HG03520 (cell line): ENCODE results near the gene FOXK1.
A peak's percentile ranks its signal among the peaks of the same experiment; 100 is the strongest.

Source experiments
- ATAC-seq: cut with Tn5 transposase; IDR thresholded peaks from one replicate; pipeline ENCODE4 v1.9.1; 2021; ENCODE audit warnings: mild to moderate bottlenecking, moderate library complexity; ENCODE audit not compliant: unreplicated experiment

The FOXK1 gene

DNA sequence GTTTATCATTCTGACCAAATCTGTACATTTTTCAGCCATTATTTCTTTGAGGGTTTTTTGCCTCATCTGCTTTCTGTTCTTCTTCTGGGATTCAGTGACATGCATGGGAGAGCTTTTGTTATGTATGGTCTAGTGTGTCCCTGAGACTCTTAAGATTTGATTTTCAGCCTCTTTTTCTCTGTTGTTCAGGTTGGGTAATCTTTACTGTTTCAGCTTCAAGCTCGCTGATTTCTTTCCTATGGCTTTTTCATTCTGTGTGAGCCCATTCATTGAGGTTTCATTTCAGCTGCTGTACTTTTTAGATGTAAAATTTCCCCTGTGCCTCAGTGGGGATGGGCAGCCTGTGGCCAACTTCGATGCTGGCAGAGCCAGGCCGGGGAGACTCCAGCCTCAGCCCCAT, 38.1 kb downstream of the FOXK1 start:
- ATAC-seq, result no peak

DNA sequence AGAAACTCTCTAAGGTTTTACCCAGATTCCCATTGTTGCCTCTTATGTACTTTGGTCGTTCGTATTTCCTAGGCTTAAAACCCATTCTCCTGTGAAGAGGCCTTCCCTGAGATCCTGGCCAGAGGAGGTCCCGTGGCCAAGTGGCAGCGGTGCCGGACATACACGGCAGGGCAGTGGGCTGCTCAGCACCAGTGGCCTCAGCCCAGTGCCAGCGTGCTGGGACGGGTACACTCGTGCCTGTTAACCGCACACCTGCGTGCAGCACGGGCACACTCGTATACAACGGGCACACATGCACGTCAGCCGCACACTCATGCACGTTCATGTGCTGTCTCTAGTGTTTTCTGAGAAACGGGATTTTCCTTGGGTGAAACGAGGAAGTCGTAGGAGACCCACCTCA, 40.2 kb downstream of the FOXK1 start:
- no peak for ATAC-seq

DNA sequence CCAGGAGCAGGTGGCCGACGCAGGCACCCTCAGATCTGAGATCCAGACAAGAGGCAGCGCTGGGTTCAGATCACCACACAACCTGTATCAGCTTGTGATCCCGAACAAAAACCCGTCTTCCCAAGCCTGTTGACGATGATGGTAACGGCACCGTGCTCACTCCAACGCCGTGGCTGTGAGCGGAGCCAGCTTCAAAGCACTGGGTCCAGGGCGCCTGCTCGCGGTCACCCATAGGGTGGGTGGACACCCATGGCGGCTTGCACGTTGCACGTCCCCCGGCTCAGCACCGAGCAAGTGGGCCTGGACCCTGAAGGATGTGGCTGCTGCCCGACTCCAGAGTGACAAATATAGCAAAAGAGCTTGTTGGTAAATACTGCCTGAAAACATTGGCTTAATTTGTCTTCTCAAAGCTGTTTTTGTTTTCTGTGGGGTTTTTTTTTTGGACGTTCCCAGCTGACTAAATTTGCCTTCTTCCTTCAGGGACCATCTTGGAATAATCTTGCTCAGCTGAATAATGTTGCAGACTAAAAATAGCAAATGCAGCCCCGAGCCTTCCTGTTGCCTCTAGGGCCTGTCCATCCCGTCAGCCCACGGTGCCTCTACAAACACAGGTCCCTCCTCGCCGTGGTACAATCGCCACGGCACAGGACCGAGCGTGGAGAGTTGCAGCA, 41.0 kb downstream of the FOXK1 start:
- ATAC-seq, result no peak

DNA sequence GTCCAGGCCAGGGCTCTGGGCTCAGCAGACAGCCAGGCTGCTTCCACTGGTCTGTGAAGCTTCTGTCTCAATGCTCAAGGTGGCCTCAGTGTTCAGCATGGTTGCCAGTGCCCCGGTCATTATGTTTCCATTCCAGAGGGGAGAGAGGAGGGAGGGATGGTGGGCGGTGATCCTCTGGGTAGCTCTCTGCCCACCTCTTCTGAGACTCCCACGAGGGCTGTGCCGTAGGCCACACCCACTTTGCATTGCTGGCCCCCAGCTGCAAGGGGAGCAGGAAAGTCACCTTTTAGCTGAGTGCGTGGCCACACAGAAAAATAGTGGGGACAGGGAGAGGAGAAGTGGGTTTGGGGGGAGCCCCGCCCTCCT, 42.5 kb downstream of the FOXK1 start:
- peak; percentile 19 for ATAC-seq

DNA sequence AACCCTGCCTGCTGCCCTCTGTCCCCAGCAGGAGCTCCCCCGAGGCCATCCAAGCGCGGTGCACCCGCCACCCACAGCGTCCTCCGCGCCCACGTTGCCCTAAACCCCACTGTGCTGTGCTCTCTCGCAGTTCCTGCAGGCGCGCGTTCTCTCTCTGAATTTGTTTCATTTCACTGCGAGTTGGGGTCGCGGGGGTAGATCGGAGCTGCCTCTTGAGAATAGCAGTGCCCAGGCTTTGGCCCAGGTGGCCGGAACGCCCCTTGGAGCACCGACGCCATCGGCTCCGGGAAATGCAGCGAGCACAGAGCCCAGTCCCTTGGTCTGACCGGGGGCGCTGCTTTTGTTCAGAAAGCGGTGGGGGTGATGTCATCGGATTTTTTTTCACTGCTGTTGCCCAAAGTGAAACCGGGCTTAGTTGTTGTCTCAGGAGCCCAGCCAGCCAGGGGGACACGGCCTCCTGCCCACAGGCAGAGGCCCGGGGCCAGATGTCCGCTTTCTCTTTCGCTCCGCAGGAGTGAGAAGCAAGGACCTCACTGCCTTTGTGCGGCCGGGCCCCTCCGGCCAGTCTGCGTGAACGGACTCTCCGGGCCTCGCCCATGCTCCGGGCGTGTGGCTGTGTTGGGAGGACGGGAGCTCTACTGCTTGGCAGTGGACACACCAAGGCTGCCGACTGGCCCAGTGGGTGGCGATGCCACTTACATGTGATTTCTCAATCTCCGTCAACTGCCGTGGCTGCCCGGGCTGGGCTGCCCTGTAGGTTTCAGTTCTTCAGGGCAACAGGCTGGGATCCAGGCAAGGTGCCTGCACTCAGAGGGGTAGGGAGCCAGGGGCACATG, 43.1 kb downstream of the FOXK1 start:
- peak; percentile 79 for ATAC-seq

DNA sequence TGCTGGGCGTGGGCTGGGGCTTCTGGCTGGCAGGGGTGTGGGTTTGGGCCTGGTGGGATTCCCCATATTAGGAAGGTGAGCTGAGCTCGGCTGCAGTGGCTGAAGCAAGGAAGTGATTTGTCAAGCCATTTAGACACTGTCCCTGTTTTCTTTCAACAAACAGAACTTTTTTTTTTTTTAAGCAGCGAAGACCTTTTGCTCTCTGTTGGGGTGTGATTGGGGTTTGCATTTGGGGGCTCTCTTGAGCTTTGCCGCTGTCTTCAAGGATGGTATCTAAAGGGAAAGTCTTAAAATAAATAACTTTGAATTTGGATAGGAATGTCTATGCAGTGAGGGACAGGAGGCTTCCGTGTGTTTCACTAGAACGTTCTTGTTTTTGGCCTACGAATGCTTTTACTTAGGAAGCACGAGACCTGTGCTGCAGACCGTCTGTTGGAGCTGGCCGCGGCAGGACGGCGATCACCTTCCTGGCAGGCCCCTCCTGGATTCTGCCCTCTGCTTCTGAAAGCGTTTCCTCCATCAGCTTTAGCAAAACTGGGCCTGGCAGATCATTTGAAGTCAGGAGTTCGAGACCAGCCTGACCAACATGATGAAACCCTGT, 43.9 kb downstream of the FOXK1 start:
- ATAC-seq, result no peak

DNA sequence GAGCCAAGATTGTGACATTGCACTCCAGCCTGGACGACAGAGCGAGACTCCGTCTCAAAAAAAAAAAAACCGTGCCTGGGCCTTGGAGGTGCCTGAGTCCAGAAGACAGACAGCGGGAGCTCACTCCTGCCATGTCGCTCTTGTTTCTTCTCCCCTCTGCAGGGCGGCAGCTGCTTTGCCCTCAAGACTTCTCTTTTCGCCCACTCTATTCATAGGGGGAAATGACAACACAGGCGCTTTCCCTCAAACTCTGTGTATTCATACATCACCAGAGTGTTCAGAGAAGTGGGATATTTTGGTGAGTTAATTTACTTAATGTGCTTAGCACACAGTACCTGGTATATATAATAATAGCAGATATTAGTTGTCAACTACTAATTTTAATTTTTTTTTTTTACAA, 44.5 kb downstream of the FOXK1 start:
- ATAC-seq, result no peak

DNA sequence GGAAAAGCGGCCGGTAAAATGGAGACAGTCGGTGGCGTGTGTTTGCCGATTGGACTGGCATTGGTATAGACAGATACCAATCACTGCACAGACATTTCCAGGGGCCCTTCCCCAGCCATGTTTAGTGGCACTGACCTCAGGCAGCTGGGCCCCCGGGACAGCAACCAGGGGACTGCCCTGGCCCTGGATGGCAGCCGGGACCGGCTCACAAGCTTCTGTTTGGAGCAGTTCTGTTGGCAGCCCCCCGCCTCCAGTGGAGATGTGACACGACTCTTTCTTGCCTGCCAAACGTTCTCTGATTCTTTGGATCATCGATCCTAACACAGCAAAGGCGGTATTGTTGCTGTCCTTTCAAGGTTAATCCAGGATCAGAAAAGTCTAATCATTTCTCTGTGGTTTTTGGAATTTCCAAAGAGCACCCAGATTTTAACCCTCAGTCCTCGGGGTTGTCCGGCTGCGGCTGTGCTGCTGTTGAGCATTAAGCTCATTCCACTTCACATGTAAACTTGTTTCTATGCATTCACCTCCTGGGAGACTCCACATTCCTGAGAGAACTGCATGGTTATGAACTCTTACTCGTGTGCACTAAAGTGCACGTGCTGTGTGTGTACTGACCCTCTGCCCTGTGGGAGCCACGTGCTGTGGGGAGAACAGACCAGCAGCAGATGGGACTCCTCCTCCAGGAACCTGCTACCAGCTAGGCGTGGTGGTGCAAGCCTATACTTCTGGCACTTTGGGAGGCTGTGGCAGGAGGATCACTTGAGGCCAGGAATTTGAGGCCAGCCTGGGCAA, 46.0 kb downstream of the FOXK1 start:
- ATAC-seq, result no peak

DNA sequence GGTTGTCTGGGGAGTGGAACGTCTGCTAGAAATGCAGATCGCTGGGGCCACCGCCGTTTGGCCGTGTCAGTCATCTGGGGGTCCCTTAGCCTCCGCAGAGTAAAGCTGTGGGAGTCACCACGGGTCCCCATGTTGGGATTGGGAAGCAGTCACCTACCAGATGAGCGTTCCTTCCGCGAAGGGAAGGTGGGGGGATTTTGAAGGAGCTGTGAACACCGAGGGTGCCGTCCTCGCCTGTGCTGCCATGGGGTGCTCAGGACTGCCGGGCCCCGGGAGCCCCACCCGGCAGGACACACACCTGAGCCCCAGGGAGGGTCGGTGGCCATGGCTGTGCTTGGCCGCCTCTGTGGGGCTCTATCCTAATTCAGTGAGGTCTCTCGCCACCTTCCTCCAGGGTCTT, 47.2 kb downstream of the FOXK1 start:
- no peak for ATAC-seq

DNA sequence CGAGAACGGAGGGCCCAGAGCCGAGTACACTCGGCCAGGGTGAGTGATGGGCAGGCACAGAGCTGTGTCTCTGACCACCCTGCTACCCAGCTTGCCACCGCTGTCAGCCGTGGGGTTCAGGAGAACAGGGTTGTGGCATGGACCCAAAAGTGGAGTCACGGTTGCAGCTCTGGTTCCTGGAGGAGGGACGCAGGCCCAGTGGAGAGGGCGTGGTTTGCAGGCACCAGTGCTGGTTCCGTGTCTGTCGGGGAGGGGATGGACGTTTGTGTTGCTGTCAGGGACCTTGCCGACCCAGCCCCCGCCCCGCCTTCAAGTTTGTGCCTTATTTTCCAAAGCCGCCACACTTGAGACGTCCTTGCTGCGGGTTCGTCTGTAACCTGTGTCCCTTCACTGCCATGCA, 48.2 kb downstream of the FOXK1 start:
- no peak for ATAC-seq

DNA sequence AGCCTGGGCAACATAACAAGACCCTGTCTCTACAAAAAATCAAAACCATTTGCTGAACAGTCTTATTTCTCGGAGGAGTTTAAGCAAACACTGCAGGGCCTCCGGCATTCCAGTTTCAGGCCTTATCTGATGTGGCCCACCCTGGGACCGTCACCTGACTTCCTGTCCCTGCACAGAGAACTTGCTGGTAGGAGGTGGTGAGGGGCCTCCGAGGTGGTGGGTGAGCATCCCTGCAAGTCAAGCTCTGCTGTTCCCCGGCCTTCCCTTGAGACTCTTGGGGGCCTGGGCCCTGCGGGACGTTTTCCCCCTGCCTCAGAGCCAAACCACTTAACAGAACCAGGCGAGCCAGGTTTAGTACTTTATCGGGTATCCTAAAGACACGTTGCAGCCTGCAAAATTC, 48.9 kb downstream of the FOXK1 start:
- no peak for ATAC-seq

DNA sequence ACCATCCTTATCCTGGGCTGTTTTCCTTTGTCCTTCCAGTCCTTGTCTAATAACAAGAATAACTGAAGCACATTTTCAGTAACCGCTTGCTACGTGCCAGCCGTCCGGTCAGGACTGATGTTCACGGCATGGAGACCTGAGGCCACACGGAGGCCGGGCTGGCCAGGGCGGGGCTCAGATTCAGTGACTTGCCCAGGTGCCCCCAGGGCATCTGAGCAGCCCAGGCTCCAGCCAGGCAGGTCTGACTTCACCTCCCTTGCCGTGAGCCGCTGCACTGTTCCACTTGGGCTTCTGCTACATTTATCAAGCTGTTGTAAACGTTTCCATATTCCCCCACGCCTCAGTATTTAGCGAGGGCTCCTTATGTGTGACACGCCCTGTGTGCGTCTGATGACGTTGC, 49.7 kb downstream of the FOXK1 start:
- ATAC-seq, result no peak

DNA sequence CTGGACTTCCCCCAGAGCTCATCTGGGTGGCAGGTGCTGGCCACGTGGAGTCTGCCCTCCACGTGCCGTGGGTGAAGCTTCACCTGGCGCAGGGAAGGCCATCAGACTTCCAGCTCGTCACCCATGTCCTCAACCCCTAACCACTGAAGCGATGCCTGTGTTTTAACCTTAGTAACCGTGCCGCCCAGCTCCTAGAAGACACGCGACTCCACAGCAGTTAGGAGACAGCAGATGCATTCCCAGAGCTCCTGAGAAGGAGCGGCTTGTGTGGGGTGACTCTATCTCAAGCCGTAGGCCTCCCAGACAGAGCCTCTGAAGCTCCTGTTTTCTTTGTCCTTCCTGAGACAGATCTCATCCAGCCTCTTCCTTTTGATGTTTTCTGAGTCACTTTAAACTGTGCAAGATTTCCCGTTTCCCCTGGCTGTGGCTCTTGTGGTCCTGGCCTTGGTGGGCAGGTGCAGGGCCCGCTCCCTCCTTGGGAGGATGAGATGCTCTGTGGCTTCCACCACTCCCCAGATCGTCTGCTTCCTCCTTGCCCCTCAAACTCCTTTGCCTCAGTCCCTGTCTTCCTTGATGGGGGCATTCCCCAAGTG, 51.9 kb downstream of the FOXK1 start:
- ATAC-seq, result no peak

DNA sequence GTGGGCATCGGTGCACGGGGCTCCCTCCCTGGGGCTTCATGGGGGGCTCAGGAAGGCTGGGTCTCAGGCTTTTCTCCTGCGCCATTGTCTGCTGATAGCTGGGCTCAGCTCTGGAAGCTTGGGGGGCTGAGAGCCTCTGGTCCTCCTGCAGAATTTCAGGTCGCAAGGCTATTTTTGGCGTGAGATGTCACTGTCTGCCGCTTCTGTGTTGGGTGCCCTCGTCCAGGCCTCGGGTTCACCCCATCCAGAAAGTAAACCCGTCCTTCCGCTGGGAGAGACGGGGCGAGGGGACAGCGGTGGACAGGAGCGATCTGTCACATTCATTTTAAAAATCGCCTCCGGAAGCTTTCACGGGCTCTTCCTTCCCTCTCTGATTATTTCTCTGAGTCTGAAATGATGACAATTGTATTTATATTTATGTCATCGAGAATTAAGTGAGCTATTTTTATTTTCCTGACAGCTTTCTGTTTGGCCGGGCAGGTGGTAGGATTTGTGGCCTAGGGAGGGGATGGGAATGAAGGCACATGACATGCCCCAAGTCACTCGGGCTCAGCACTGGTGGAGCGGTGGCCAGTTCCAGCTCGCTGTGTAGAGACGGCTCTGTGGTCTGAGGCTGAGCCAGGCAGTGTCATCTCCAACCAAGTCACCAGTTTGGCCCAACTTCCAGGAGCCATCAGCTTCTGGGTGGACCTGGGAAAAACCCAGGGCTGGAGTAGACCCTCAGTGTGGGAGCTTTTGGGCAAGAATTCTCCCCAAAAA, 52.7 kb downstream of the FOXK1 start:
- ATAC-seq, result no peak

DNA sequence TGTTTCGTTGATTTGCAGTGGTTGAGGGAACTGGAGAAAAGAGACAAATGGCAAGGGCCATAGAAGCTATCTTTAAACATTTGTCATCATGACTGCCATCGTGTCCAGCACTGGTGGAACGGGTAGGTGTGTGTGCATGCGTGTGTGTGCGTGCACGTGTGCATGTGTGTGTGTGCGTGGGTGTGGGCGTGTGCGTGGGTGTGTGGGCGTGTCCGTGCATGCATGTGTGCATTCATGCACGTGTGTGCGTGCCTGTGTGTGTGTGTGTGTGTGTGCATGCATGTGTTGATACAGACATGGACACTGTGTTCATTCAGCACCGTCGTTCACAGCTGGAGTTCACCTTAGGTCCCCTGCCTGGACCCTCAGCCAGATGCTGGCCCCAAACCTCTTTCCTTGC, 55.2 kb downstream of the FOXK1 start:
- no peak for ATAC-seq

DNA sequence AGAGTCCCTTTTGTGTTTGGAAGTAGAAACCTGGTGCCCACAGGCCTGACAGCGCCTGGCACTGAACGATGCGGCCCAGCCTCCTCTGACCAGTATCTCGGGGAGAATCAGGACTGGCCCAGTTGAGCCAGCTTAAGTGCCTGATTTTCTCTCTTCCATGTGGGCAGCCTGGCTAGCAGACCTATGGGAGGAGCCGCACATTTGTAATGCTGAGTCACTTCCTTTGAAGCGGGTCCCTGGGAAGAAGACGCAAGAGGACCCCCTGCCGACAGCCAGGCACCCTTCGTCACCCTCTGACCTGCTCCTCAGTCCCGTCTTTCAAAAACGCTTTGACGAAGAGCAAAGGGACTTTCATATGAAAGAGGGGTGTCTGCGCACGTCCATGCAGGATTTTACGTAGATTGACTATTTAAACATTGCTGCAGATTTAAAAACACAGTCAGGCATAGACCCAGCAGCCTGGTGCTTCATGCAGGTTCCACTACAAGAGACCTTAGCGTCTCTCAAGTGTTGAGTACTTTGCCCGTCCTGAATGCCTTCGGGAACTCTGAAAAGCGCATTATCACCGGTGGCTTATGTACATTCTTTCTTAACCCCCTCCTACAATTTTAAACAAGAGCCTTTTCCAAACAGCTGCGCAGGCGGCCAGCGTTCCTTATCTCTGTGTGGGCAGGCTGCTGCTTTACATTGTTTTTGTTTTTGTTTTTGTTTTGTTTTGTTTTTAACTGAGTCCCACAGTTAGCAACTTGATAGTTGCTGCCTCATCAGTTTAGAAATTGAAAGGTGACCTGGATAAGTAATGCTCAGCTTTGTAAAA, 56.8 kb downstream of the FOXK1 start:
- no peak for ATAC-seq

DNA sequence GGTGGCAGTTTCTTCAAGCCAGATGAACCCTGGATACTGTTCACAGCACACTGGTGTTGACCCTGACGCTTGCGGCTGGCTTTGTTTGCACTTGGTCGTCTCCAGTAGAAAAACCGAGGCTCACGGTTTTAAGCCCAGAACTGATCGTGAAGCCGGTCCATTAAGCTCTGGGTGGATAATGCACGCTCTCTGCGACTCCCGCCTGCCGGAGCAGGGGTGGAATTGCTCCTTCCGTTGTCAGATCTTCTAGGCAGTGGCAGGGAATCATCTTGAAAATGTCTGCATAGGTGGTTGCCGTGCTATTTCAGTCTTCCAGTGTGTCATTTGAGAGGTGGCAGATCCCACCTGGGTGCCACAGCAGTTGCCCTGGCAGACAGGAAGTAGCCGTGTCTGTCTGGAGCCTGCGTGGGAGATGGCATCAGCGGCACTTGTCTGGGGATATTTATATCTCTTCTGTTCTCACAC, 57.5 kb downstream of the FOXK1 start:
- no peak for ATAC-seq

DNA sequence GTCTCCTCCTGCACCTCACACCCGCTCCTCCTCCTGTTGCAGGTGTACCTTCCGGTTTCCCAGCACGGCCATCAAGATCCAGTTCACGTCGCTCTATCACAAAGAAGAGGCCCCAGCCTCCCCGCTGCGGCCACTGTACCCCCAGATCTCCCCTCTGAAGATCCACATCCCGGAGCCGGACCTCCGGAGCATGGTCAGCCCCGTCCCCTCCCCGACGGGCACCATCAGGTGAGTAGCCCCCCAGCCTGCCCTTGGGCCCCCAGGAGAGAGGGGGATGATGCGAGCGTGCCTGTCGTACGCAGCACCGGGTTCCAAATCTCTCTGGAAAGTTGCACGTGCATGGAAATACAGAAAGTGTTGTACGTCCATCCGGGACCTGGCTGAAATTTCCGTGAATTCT, 58.7 kb downstream of the FOXK1 start:
- ATAC-seq, result no peak

DNA sequence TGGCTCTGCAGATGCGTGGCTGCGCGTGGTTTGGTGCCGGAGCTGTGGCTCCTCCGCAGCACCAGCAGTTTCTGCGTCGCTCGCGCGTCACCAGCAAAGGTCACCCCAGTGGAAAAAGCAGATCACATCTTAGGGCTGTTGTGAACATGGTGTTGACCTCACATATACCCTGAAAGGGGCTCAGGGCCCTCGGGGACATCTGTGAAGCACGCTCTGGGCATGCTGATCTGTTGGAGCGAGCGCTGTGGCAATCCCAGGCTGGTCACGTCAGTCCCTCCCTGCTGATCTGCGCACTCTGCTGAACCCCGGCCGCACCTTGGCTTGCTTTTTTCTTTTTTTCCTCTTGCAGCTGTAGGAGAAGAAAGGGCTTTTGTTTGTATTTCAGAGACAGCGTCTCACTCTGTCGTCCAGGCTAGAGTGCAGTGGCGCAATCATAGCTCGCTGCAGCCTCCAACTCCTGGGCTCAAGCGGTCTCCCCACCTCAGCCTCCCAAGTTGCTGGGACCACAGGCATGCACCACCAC, 60.0 kb downstream of the FOXK1 start:
- ATAC-seq, result no peak
